Ishikawa (cell line): ENCODE data around the gene LCN9.

Experiments used
- CEBPB ChIP-seq: IDR thresholded peaks from 2 replicates; pipeline ENCODE4 v1.6.1; 2012
- CREB1 ChIP-seq: IDR thresholded peaks from 2 replicates; pipeline ENCODE4 v1.6.1; 2012; ENCODE audit warnings: low read depth
- EGR1 ChIP-seq: IDR thresholded peaks from 2 replicates; pipeline ENCODE4 v1.6.1; 2012
- EP300 ChIP-seq: IDR thresholded peaks from 2 replicates; pipeline ENCODE4 v1.6.1; 2012; ENCODE audit warnings: borderline replicate concordance
- FOXM1 ChIP-seq: IDR thresholded peaks from 2 replicates; pipeline ENCODE4 v1.6.1; 2012; ENCODE audit warnings: low read depth, borderline replicate concordance
- MAX ChIP-seq: IDR thresholded peaks from 2 replicates; pipeline ENCODE4 v1.6.1; 2012
- NFIC ChIP-seq: IDR thresholded peaks from 2 replicates; pipeline ENCODE4 v1.6.1; 2012
- RAD21 ChIP-seq: IDR thresholded peaks from 2 replicates; pipeline ENCODE4 v1.6.1; 2012; ENCODE audit warnings: low read depth
- REST ChIP-seq: IDR thresholded peaks from 2 replicates; pipeline ENCODE4 v1.6.1; 2012; ENCODE audit warnings: low read depth, mild to moderate bottlenecking
- TAF1 ChIP-seq: IDR thresholded peaks from 2 replicates; pipeline ENCODE4 v1.6.1; 2012; ENCODE audit warnings: low read depth, mild to moderate bottlenecking
- TCF12 ChIP-seq: IDR thresholded peaks from 2 replicates; pipeline ENCODE4 v1.6.1; 2012; ENCODE audit warnings: low read depth
- TEAD4 ChIP-seq: IDR thresholded peaks from 2 replicates; pipeline ENCODE4 v1.6.1; 2012
- USF1 ChIP-seq: IDR thresholded peaks from 2 replicates; pipeline ENCODE4 v1.6.1; 2012
- YY1 ChIP-seq: IDR thresholded peaks from 2 replicates; pipeline ENCODE4 v1.6.1; 2012; ENCODE audit warnings: low read depth
- ZBTB7A ChIP-seq: IDR thresholded peaks from 2 replicates; pipeline ENCODE4 v1.6.1; 2012; ENCODE audit warnings: low read depth

The LCN9 gene

GRCh38 chr9:135660407-135660806 is 2.7 kb upstream of the LCN9 start:
- no peak for TF ChIP-seq CREB1

GRCh38 chr9:135661816-135662560 is 1.1 kb upstream of the LCN9 start:
- no peak for TF ChIP-seq YY1
- TF ChIP-seq USF1 = no peak
- TF ChIP-seq CREB1 = no peak

GRCh38 chr9:135663451-135663770 is 302 bp downstream of the LCN9 start:
- no peak for TF ChIP-seq ZBTB7A
- TF ChIP-seq EP300 = no peak
- TF ChIP-seq TAF1 = no peak
- TF ChIP-seq YY1 = no peak
- TF ChIP-seq RAD21 = no peak
- no peak for TF ChIP-seq TEAD4
- no peak for TF ChIP-seq CREB1
- TF ChIP-seq NFIC = no peak
- TF ChIP-seq EGR1 = no peak
- TF ChIP-seq FOXM1 = no peak
- TF ChIP-seq TCF12 = no peak
- no peak for TF ChIP-seq USF1
- no peak for TF ChIP-seq CEBPB
- no peak for TF ChIP-seq MAX
- no peak for TF ChIP-seq REST

GRCh38 chr9:135663857-135664256 is 748 bp downstream of the LCN9 start:
- no peak for TF ChIP-seq TEAD4
- TF ChIP-seq RAD21 = no peak
- no peak for TF ChIP-seq TCF12
- no peak for TF ChIP-seq YY1

- no peak for TF ChIP-seq EGR1
- TF ChIP-seq TEAD4 = no peak
- TF ChIP-seq EP300 = no peak
- TF ChIP-seq REST = no peak
- TF ChIP-seq RAD21 = no peak
- TF ChIP-seq CEBPB = no peak
- no peak for TF ChIP-seq CREB1
- TF ChIP-seq NFIC = no peak
- no peak for TF ChIP-seq FOXM1
Measured at GRCh38 chr9:135664266-135664665, 1.2 kb downstream of the LCN9 start.

- no peak for TF ChIP-seq MAX
- TF ChIP-seq USF1 = no peak
- TF ChIP-seq ZBTB7A = no peak
- no peak for TF ChIP-seq TAF1
Measured at GRCh38 chr9:135664801-135665794, 2.0 kb downstream of the LCN9 start.
